Memory B cell (primary cell): ENCODE data around the gene RPL18A.

Source experiments
- ATAC-seq: fragments of 150-1000 bp; cut with Tn5 transposase; 2 replicates; pipeline ENCODE4 v1.10.0; 2021; ENCODE audit warnings: low read depth, mild to moderate bottlenecking, moderate library complexity
- DNase-seq, 2 donors: peaks; one replicate each; pipeline ENCODE4 v3.0.0; 2022; ENCODE audit warnings: low spot score in 2 of 2
- H3K27ac Mint-ChIP-seq: one replicate; pipeline ENCODE4 v1.8.0; 2022; ENCODE audit warnings: mild to moderate bottlenecking, moderate library complexity, mixed read lengths
- H3K27me3 Mint-ChIP-seq: one replicate; pipeline ENCODE4 v1.8.0; 2022; ENCODE audit warnings: mixed read lengths
- H3K36me3 Mint-ChIP-seq: one replicate; pipeline ENCODE4 v1.8.0; 2022; ENCODE audit warnings: mild to moderate bottlenecking, mixed read lengths
- H3K4me1 Mint-ChIP-seq: one replicate; pipeline ENCODE4 v1.8.0; 2022; ENCODE audit warnings: mixed read lengths
- H3K4me3 Mint-ChIP-seq: one replicate; pipeline ENCODE4 v1.8.0; 2022; ENCODE audit warnings: mild to moderate bottlenecking, moderate library complexity, mixed read lengths
- H3K9me3 Mint-ChIP-seq: one replicate; pipeline ENCODE4 v1.8.0; 2022; ENCODE audit warnings: mixed read lengths

Gene RPL18A

DNA sequence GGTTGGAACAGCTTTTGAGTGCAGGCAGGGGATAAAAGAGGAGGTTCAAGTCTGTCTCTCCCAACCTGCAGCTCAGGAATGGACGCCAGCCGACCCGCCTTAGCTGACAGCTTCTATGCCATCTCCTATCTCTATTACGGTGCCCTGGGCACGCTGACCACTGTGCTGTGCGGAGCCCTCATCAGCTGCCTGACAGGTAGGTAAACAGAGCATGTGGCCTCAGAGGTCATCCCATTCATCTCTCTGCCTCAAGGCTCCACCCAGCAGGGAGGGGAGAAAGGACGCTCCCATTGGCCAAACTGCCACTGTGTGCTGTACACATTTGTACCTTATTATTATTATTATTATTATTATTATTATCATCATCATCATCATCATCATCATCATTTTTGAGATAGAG lies 28.6 kb downstream of the RPL18A start:
- ATAC-seq = no peak
- H3K4me1 Mint-ChIP-seq = peaks cover 16% of the 10 kb centered on the region
- H3K4me3 Mint-ChIP-seq = no peak overlapping the region
- no peaks in the 10 kb centered on the region for H3K9me3 Mint-ChIP-seq
- no peak for DNase-seq
- no peaks in the 10 kb centered on the region for H3K36me3 Mint-ChIP-seq
- H3K27me3 Mint-ChIP-seq = peaks cover 2% of the 10 kb centered on the region
- H3K27ac Mint-ChIP-seq = no peak overlapping the region

DNA sequence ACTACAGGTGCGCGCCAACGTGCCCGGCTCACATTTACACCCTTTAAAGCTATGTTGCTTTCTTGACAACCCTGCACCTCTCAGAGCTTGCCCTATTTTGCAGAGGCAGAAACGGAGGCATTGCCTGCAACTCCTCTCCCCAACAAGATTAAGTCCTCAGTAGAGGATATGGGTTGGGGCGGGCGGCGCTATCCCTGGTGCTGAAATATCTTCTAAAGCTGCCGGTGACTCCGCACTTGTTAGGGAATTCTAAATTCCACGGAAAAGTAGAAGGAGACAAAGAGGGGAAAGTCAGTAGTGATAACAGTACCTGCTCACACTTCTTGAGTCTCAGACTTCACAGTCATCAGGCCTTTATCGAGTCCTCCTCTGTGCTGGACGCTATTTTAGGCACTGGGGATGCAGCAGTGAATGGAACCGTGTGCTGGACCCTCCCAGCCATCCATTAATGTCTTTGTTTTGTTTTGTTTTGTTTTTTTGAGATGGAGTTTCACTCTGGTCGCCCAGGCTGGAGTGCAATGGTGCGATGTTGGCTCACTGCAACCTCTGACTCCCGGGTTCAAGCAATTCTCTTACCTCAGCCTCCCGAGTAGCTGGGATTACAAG lies 30.0 kb downstream of the RPL18A start:
- peaks cover 5% of the 10 kb centered on the region for H3K27me3 Mint-ChIP-seq
- H3K27ac Mint-ChIP-seq = no peak overlapping the region
- peaks cover 10% of the 10 kb centered on the region for H3K4me1 Mint-ChIP-seq
- H3K4me3 Mint-ChIP-seq = no peak overlapping the region
- no peak for DNase-seq
- no peaks in the 10 kb centered on the region for H3K36me3 Mint-ChIP-seq
- no peak for ATAC-seq
- H3K9me3 Mint-ChIP-seq = no peaks in the 10 kb centered on the region

DNA sequence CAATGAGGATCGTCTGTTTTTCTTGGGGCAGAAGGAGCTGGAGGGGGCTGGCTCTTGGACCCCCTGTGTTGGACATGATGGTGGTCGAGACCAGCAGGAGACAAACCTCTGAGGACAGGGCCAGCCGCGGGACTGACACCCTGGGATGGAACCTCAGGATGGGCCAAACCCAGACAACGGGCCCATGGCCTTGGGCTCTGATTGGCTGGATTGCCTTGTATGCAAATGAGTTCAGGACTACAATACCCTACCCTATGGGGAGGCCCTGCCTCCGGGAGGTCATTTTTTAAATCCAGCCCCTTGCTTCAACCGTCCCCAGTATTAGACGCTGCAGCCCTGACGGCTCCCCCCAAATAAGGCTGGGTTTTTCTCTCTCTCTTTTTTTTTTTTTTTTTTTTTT lies 34.1 kb downstream of the RPL18A start:
- Mint-ChIP-seq H3K27ac (no peak overlapping the region), H3K4me1 (no peaks in the 10 kb centered on the region), H3K9me3 (no peaks in the 10 kb centered on the region), H3K36me3 (no peaks in the 10 kb centered on the region), H3K4me3 (no peak overlapping the region), H3K27me3 (peaks cover 7% of the 10 kb centered on the region)
- ATAC-seq (no peak), DNase-seq (no peak)

- no peak overlapping the region for H3K4me3 Mint-ChIP-seq
- no peak overlapping the region for H3K27ac Mint-ChIP-seq
- no peak for DNase-seq
- no peaks in the 10 kb centered on the region for H3K9me3 Mint-ChIP-seq
- H3K27me3 Mint-ChIP-seq = peaks cover 13% of the 10 kb centered on the region
- no peaks in the 10 kb centered on the region for H3K4me1 Mint-ChIP-seq
- no peak for ATAC-seq
- no peaks in the 10 kb centered on the region for H3K36me3 Mint-ChIP-seq
Measured at GRCh38 chr19:17902701-17903100, 43.0 kb downstream of the RPL18A start.

DNA sequence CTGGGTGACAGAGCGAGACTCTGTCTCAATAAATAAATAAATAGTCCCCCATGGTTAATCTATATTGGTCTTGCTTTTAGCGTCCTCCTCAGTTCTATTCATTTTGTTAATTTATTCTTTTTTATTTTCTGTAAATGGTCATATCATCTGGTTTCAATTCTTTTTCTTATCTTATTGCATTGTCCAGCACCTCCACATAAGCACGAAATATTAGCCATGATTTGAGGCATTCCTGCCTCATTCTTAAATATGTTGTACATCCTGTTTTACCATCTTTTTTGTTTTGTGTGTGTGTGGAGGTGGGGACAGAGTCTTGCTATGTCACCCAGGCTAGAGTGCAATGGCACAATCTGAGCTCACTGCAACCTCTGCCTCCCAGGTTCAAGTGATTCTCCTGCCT lies 48.5 kb downstream of the RPL18A start:
- no peak for ATAC-seq
- H3K27ac Mint-ChIP-seq = no peak overlapping the region

DNA sequence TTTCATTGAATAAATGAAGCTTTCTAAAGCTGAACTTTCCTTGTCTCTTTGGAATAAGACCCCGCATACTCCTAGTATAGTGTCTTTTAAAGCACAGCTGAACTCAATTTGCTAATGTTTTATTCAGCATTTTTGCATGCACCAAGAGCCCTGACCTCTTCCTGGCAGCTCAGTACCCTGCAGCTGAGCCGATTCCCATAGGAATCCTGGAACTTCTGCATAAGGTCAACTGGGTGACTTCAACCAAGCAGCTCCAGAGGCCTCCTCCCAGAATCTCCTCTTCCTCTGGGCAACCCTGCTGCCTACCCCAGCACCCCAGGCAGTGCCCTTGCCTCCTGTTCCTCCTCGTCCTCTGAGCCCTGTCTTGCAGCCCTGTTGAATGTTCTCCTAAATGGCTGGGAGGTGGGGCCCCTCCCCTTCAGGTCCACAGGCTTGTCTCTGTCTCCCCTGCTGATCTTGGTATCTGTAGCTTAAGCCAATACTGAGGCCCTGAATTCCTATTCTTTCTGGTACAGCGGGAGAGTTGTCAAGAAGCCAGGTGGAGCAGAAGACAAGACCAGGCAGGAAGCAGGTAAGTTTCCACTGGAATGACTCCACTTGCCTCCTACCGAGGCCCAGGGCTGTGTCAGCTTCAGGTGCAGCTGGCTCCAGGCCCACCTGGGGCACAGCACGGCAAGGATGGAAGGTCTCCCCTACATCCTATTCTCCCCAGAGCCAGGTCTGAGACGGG lies 49.5 kb downstream of the RPL18A start:
- peaks cover 2% of the 10 kb centered on the region for H3K9me3 Mint-ChIP-seq
- H3K36me3 Mint-ChIP-seq = peaks cover 2% of the 10 kb centered on the region
- H3K4me1 Mint-ChIP-seq = no peaks in the 10 kb centered on the region
- no peak overlapping the region for H3K4me3 Mint-ChIP-seq
- H3K27me3 Mint-ChIP-seq = peaks cover 4% of the 10 kb centered on the region
- H3K27ac Mint-ChIP-seq = no peak overlapping the region
- DNase-seq (no peak), ATAC-seq (no peak)

More for the DNA sequence above, 48.5 kb downstream of the RPL18A start:
- Mint-ChIP-seq H3K27me3 (peaks cover 5% of the 10 kb centered on the region), H3K36me3 (peaks cover 2% of the 10 kb centered on the region), H3K4me3 (no peak overlapping the region), H3K4me1 (no peaks in the 10 kb centered on the region), H3K9me3 (no peaks in the 10 kb centered on the region)
- no peak for DNase-seq

GRCh38 chr19:17910791-17911360 lies 51.2 kb downstream of the RPL18A start:
- Mint-ChIP-seq H3K36me3 (peaks cover 2% of the 10 kb centered on the region), H3K4me3 (no peak overlapping the region), H3K9me3 (peaks cover 2% of the 10 kb centered on the region), H3K27me3 (peaks cover 6% of the 10 kb centered on the region), H3K4me1 (no peaks in the 10 kb centered on the region), H3K27ac (no peak overlapping the region)
- ATAC-seq (no peak), DNase-seq (no peak)
